HG02943 (cell line): ENCODE data around the gene EIF4E2.

Experiments used
- ATAC-seq: cut with Tn5 transposase; IDR thresholded peaks from one replicate; pipeline ENCODE4 v1.9.1; 2021; ENCODE audit warnings: mild to moderate bottlenecking, low read depth, moderate library complexity; ENCODE audit not compliant: unreplicated experiment

The EIF4E2 gene

GRCh38 chr2:232588680-232589585, 38.4 kb downstream of the EIF4E2 start:
- no peak for ATAC-seq

- ATAC-seq = no peak
Observed at GRCh38 chr2:232592772-232593395, 42.4 kb downstream of the EIF4E2 start.

DNA sequence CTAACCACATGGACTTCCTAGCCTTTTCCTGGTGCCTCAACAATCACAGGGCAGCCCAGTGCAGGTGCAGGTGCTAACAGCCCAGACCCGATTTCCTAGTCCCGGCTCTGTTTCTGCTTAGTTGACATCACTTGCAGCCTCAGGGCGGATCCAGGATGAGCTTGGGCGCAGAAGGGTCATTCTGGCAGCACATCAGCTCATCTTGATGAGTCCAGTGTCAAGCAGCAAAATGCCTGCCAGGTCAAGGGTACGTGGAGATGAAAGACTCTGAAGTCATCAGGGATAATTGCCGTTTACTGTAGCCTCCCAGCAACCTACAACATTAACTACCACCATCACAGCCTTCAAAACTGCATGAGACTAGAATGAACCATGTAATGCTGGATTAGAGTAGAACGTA, 43.5 kb downstream of the EIF4E2 start:
- no peak for ATAC-seq

DNA sequence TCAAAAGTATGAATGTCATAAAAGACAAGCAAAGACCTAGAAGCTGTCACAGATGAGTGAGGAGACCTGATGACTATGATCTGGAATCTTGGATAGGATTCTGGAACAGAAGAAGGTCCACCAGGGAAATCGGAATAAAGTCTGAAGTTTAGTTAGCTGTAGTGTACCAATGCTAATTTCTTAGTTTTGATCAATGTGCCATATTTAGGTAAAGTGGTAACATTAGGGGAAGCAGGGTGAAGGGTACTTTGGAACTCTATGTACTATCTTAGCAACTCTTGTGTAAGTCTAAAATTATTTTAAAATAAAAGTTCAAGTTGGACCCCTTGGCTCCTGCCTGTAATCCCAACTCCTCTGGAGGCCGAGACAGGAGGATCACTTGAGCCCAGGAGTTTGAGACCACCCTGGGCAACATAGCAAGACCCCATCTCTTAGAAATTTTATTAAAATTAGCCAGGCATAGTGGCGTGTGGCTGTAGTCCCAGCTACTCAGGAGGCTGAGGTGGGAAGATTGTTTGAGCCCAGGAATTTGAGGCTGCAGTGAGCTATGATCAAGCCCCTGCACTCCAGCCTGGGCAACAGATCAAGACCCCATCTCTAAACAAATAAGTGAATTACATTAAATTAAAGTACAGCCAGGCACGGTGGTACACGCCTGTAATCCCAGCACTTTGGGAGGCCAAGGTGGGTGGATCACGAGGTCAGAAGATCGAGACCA, 47.0 kb downstream of the EIF4E2 start:
- ATAC-seq = no peak

GRCh38 chr2:232598293-232598692, 47.8 kb downstream of the EIF4E2 start:
- ATAC-seq = no peak

DNA sequence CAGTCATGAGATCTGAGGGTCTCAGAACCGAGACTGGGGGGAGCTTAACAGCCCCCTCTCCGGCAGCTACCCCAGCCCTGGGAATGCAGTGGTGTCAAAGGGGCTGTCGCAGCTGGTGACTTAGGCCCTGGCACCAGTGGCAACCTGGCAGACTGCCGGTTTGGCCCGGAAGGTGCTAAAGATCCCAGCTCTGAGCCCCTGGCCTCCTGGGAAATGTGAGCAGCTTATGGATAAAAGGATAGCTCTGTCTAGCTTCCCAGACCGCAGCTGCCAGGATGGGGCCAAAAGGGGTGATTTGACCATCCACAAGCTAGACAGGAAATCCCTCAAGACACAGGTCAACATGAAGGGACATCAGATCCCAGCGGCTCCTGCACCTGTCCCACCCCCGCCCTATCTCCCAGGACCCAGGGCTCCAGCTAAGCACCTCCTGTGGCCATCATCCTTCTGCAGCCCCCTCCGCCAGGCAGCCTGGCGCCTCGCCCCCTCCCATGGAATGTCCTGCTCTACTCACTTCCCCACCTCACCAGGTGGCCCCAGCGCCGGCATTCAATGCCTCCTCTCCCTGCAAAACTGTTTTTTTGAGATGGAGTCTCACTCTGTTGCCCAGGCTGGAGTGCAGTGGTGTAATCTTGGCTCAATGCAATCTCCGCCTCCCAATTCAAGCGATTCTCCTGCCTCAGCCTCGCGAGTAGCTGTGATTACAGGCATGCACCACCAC, 49.7 kb downstream of the EIF4E2 start:
- ATAC-seq = no peak

DNA sequence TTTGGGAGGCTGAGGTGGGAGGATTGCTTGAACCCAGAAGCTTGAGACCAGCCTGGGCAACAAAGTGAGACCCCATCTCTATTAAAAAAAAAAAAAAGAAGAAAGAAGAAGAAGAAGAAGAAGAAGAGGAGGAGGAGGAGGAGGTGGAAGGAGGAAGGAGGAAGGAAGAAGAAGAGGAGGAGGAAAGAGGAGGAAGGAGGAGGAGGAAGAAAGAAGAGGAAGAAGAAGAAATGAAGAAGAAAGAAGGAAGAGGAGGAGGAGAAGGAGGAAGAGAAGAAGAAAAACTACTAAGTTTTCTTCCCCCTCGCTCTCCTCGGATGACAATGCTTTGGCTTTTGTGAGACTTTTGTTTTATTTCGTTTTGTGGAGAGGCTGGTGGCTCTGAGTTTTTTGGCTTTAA, 52.8 kb downstream of the EIF4E2 start:
- no peak for ATAC-seq

GRCh38 chr2:232604535-232604934, 54.0 kb downstream of the EIF4E2 start:
- no peak for ATAC-seq

DNA sequence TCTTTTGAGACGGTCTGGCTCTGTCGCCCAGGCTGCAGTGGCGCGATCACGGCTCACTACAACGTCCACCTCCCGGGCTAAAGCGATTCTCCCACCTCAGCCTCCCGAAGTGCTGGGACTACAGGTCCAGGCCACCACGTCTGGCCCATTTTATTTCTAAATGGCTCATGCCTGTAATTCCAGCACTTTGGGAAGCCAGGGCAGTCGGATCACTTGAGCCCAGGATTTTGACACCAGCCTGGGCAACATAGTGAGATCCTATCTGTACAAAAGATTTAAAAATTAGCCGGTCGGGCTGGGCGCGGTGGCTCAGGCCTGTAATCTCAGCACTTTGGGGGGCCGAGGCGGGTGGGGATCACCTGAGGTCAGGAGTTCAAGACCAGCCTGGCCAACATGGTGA, 56.5 kb downstream of the EIF4E2 start:
- ATAC-seq = no peak

DNA sequence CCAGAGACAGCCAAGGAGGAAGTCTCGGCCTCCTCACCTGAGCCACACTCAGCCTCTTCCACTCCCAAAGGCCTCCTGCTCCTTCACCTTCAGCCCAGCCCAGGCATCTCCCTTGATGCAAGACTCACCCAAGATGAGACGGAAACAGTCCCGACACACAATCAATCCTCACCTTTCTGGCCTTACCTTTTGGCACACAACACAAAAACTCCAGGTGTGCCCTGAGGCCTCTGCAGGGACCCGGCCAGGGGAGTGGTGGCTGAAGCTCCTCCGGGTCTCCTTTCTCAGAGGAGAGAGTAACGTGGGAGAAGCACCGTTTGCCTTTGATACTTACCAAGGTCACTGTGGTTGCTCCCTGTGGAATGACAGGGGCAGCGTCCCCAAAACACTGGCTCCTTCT, 59.1 kb downstream of the EIF4E2 start:
- ATAC-seq = no peak

DNA sequence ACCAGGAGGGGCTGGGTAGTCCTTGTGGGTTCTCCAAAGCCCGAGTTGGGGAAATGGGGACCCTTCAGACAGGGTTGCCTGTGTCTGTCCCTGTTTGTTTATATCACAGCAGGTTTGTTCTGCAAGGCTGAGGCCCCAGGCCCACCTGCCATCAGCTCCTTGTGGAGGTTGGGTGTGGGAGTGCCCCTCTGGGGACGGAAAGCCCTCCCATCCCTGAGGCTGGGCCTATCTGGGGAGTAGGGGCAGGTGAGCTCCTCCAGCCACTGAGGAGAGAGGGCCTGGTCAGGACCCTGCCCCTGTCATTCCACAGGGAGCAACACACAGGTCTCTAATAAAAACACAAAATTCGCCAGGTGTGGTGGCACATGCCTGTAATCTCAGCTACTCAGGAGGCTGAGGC, 59.6 kb downstream of the EIF4E2 start:
- no peak for ATAC-seq

DNA sequence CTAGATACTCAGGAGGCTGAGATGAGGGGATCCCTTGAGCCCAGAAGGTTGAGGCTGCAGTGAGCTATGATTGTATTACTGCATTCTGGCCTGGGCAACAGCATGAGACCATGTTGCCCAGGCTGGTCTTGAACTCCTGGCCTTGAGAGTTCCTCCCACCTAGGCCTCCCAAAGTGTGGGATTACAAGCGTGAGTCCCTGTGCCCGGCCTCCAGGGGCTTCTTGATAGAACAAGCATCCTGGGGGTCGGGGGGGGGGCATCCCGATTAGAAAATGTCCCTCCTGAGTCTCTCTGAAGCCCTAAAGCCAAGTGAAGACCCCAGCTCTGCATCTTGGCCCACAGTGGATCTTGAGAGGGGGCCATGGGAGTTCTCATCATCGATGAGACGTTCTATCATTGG, 60.6 kb downstream of the EIF4E2 start:
- ATAC-seq = no peak

DNA sequence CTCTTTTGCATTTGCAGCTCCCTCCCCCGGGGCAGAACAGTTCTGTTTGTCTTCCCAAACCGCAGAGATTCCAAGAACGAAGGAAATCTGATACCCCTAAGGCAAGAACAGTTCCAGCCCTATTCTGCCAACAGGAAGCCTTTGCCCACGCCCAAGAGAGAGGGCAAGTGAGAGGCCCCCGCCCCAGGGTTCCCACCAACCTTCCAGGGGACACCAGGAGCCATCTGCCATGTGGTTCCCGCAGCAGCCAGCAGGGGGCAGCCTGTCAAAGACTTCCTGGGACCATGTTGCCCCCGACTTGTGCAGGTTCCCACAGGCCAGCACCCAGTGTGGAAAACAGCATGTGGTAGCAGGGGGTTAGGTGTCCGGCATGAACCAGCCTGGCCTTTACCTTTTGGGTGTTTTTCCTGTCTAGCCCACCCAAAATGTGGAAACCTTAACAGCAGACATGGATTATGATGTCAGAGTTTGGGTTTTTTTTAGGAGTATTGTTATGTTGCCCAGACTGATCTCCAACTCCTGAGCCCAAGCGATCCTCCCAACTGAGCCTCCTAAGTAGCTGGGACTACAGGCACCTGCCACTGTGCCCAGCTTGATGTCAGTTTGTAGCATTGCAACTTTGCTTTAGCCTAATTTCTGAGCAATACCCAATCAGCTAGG, 61.2 kb downstream of the EIF4E2 start:
- ATAC-seq = no peak

- ATAC-seq = no peak
Observed at GRCh38 chr2:232613538-232614134, 63.1 kb downstream of the EIF4E2 start.

GRCh38 chr2:232615339-232615738, 64.8 kb downstream of the EIF4E2 start:
- no peak for ATAC-seq
